COR-L47 (cell line): ENCODE measurements around the gene CHST9.
"Not testable (repeated sequence)": the region's sequence is repeated elsewhere in the genome, so short reads cannot be mapped to it uniquely, and the experiment has no call there.

Experiments
- DNase-seq: peaks from one replicate; lab custom pipeline; 2025; lab: John Stamatoyannopoulos, UW

CHST9 gene

GRCh38 chr18:26928670-26929313 lies 256.3 kb downstream of the CHST9 start:
- no peak for DNase-seq

- not testable (repeated sequence) for DNase-seq
Observed at GRCh38 chr18:26927822-26928221, 257.3 kb downstream of the CHST9 start.

- no peak for DNase-seq
Observed at GRCh38 chr18:26926066-26926675, 258.9 kb downstream of the CHST9 start.

GRCh38 chr18:26925313-26925712 lies 259.8 kb downstream of the CHST9 start:
- no peak for DNase-seq

- no peak for DNase-seq
Observed at GRCh38 chr18:26922313-26922712, 262.8 kb downstream of the CHST9 start.

- no peak for DNase-seq
Observed at GRCh38 chr18:26920644-26921043, 264.5 kb downstream of the CHST9 start.

- no peak for DNase-seq
Observed at GRCh38 chr18:26919627-26920026, 265.5 kb downstream of the CHST9 start.

- no peak for DNase-seq
Observed at GRCh38 chr18:26919201-26919600, 265.9 kb downstream of the CHST9 start.

GRCh38 chr18:26911840-26912239 lies 273.3 kb downstream of the CHST9 start:
- DNase-seq: no peak

GRCh38 chr18:26909599-26910290 lies 275.4 kb downstream of the CHST9 start:
- no peak for DNase-seq

- no peak for DNase-seq
Observed at GRCh38 chr18:26908906-26909305, 276.2 kb downstream of the CHST9 start.

GRCh38 chr18:26902291-26902690 lies 282.8 kb downstream of the CHST9 start:
- no peak for DNase-seq

- DNase-seq: no peak
Observed at GRCh38 chr18:26901020-26901419, 284.1 kb downstream of the CHST9 start.

GRCh38 chr18:26894426-26894825 lies 290.7 kb downstream of the CHST9 start:
- DNase-seq: no peak

GRCh38 chr18:26893996-26894395 lies 291.1 kb downstream of the CHST9 start:
- DNase-seq: no peak

- no peak for DNase-seq
Observed at GRCh38 chr18:26888259-26888658, 296.8 kb downstream of the CHST9 start.

- DNase-seq: no peak
Observed at GRCh38 chr18:26875040-26875654, 310.0 kb downstream of the CHST9 start.

- no peak for DNase-seq
Observed at GRCh38 chr18:26874283-26874682, 310.8 kb downstream of the CHST9 start.

- DNase-seq: no peak
Observed at GRCh38 chr18:26869640-26870039, 315.5 kb downstream of the CHST9 start.

GRCh38 chr18:26868968-26869586 lies 316.0 kb downstream of the CHST9 start:
- DNase-seq: no peak

- no peak for DNase-seq
Observed at GRCh38 chr18:26867471-26867870, 317.6 kb downstream of the CHST9 start.

- no peak for DNase-seq
Observed at GRCh38 chr18:26865557-26865956, 319.6 kb downstream of the CHST9 start, which contains the start of gene AQP4. Gene AQP4 (minus strand): TSS chr18:26865707. CDS start chr18:26865689, 18 bp downstream.
